ENCODE data around the gene BBC3. TPM values are rescaled to one million over a fixed set of nuclear protein-coding genes. Genes with fewer than 3 reads are reported as not detected.
A peak's percentile ranks its signal among the peaks of the same experiment; 100 is the strongest.

BBC3 gene
- total and polyA plus RNA-seq, 9 donors, result 0.23 to 13.2 (median 6.3) TPM

GRCh38 chr19:47231215-47232054 is 436 bp upstream of the BBC3 start:
- intact Hi-C loops (cut with DNase I), result no loop called here
- peaks cover 12% of the 10 kb centered on the region for H3K4me1 ChIP-seq (ENCODE audit: insufficient read depth)
- peak overlapping the region in 1 of 2 donors; percentile 82 for H3K27ac ChIP-seq
- 6 to 19% (median 9%) methylated on average over 19 to 51 of the region's 51 CpGs for WGBS, 3 donors
- DNase-seq, result peak; percentile 91 to 95 (median 93)
- TF ChIP-seq POLR2A (IDR thresholded peaks at IDR 0.05) (no peak), EP300 (IDR thresholded peaks at IDR 0.05) (no peak), CTCF (IDR thresholded peaks at IDR 0.05) (no peak)
- H3K36me3 ChIP-seq, result no peaks in the 10 kb centered on the region
- H3K4me3 ChIP-seq, result peak overlapping the region; percentile 77
- H3K27me3 ChIP-seq, result no peaks in the 10 kb centered on the region
- no peaks in the 10 kb centered on the region for H3K9me3 ChIP-seq

GRCh38 chr19:47230054-47230920 is 712 bp downstream of the BBC3 start:
- Histone ChIP-seq H3K4me1 (ENCODE audit: insufficient read depth) (peaks cover 12% of the 10 kb centered on the region), H3K27ac (peak overlapping the region; percentile 72 to 96), H3K27me3 (no peaks in the 10 kb centered on the region), H3K9me3 (no peaks in the 10 kb centered on the region), H3K36me3 (no peaks in the 10 kb centered on the region), H3K4me3 (peak overlapping the region; percentile 77)
- peak; percentile 61 to 84 (median 81) for DNase-seq
- intact Hi-C loops (cut with DNase I), result no loop called here
- 1 to 2% (median 1%) methylated on average over 45 to 84 of the region's 84 CpGs for WGBS, 3 donors
- no peak for TF ChIP-seq EP300 (IDR thresholded peaks at IDR 0.05)
- peak; percentile 67 to 86 (median 85) for TF ChIP-seq CTCF (IDR thresholded peaks at IDR 0.05)
- TF ChIP-seq POLR2A (IDR thresholded peaks at IDR 0.05), result no peak

DNA sequence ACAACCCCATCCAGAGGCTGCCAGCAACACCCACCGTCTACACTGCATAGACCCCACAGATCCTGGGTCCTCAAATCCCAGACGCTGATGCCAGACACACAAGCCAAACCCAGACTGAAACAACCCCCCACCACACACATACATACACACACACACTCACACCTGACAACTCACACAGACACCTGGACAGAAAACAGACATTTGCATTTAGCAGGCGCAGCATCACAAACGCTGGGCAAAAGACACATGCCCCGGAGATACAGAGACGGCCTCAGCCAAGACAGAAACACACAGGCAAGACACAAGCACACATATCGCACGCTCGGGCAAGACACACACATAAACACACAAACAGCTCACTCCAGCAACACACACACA is 1.3 kb downstream of the BBC3 start:
- peak overlapping the region; percentile 77 for H3K4me3 ChIP-seq
- DNase-seq, result no peak
- H3K27me3 ChIP-seq, result no peaks in the 10 kb centered on the region
- intact Hi-C loops (cut with DNase I), result loop anchor here in 1 of 4 donors (2.0 kb wide), 1 partner anchor 117 kb away; the partner anchor contains the start of gene ZC3H4
- no peaks in the 10 kb centered on the region for H3K9me3 ChIP-seq
- H3K27ac ChIP-seq, result peak overlapping the region; percentile 72 to 96
- H3K36me3 ChIP-seq, result no peaks in the 10 kb centered on the region
- WGBS, 3 donors, result 5 to 10% (median 9%) methylated on average over 9 of the region's 9 CpGs
- H3K4me1 ChIP-seq (ENCODE audit: insufficient read depth), result peaks cover 12% of the 10 kb centered on the region
- no peak for TF ChIP-seq EP300 (IDR thresholded peaks at IDR 0.05)
- no peak for TF ChIP-seq CTCF (IDR thresholded peaks at IDR 0.05)
- TF ChIP-seq POLR2A (IDR thresholded peaks at IDR 0.05), result no peak

GRCh38 chr19:47228937-47229675 is 1.9 kb downstream of the BBC3 start:
- DNase-seq, result no peak
- peaks cover 12% of the 10 kb centered on the region for H3K4me1 ChIP-seq (ENCODE audit: insufficient read depth)
- WGBS, 3 donors, result 29 to 37% (median 30%) methylated on average over 10 of the region's 10 CpGs

More at GRCh38 chr19:47228937-47229675, 1.9 kb downstream of the BBC3 start:
- Histone ChIP-seq H3K27me3 (no peaks in the 10 kb centered on the region), H3K27ac (peak overlapping the region; percentile 95 to 96), H3K36me3 (no peaks in the 10 kb centered on the region), H3K4me3 (peak overlapping the region; percentile 77), H3K9me3 (no peaks in the 10 kb centered on the region)
- intact Hi-C loops (cut with DNase I), result loop anchor here in 1 of 4 donors (2.0 kb wide), 1 partner anchor 116 kb away; the partner anchor contains the start of gene ZC3H4
- TF ChIP-seq POLR2A (IDR thresholded peaks at IDR 0.05) (no peak), EP300 (IDR thresholded peaks at IDR 0.05) (no peak), CTCF (IDR thresholded peaks at IDR 0.05) (no peak)

Measured in ovary (tissue), 9 donors.